WTC11 (cell line): Measurements from ENCODE around the gene METAP1. TPM values are rescaled to one million over a fixed set of nuclear protein-coding genes. Genes with fewer than 3 reads are reported as not detected.

Experiments
- ATAC-seq: fragments of 200-7000 bp; cut with Tn5 transposase; 2 replicates; pipeline ENCODE4 v1.10.0; 2021; ENCODE audit warnings: mild to moderate bottlenecking, moderate library complexity
- CTCF ChIA-PET: fragments of 300-600 bp; sonication (Branson Sonifier 250); formaldehyde crosslinking; loops from one replicate; lab custom pipeline; 2021; ENCODE audit warnings: antibody characterized with exemption; lab: Charles Lee
- POLR2A ChIA-PET: fragments of 350-600 bp; sonication (Branson Sonifier 250); formaldehyde crosslinking; loops from one replicate; lab custom pipeline; 2021; ENCODE audit warnings: antibody characterized with exemption; lab: Charles Lee
- DNase-seq: peaks from one replicate; pipeline ENCODE4 v3.0.0; 2021; ENCODE audit warnings: low spot score
- H3K27ac Mint-ChIP-seq: 2 replicates; pipeline ENCODE4 v1.8.0; 2021; ENCODE audit warnings: mixed read lengths
- H3K27me3 Mint-ChIP-seq: 2 replicates; pipeline ENCODE4 v1.8.0; 2021; ENCODE audit warnings: low read depth, mild to moderate bottlenecking, moderate library complexity, mixed read lengths
- H3K36me3 Mint-ChIP-seq: 2 replicates; pipeline ENCODE4 v1.8.0; 2021; ENCODE audit warnings: mixed read lengths
- H3K4me1 Mint-ChIP-seq: 2 replicates; pipeline ENCODE4 v1.8.0; 2022; ENCODE audit warnings: mixed read lengths
- H3K4me3 Mint-ChIP-seq: 2 replicates; pipeline ENCODE4 v1.8.0; 2021; ENCODE audit warnings: mild to moderate bottlenecking, moderate library complexity, mixed read lengths
- H3K9me3 Mint-ChIP-seq: 2 replicates; pipeline ENCODE4 v1.8.0; 2021; ENCODE audit warnings: mixed read lengths
- ATF1 ChIP-seq: sonication (generic); formaldehyde crosslinking; IDR thresholded peaks from 2 replicates; pipeline ENCODE4 v1.8.1; 2023; ENCODE audit warnings: mild to moderate bottlenecking, moderate library complexity, missing genetic modification reagents
- CBFB ChIP-seq: sonication (generic); formaldehyde crosslinking; IDR thresholded peaks from 2 replicates; pipeline ENCODE4 v1.8.1; 2022; ENCODE audit warnings: mild to moderate bottlenecking, low read depth, missing genetic modification reagents
- ELF4 ChIP-seq: sonication (generic); formaldehyde crosslinking; IDR thresholded peaks from 2 replicates; pipeline ENCODE4 v1.8.1; 2022; ENCODE audit warnings: low read depth, mild to moderate bottlenecking, moderate library complexity, missing genetic modification reagents
- EMX1 ChIP-seq: fragments of 250-450 bp; sonication (Bioruptor Pico); IDR thresholded peaks from 2 replicates; pipeline ENCODE4 v1.8.0; 2021; ENCODE audit warnings: mild to moderate bottlenecking
- ETV6 ChIP-seq: sonication (generic); formaldehyde crosslinking; IDR thresholded peaks from 2 replicates; pipeline ENCODE4 v1.8.1; 2022; ENCODE audit warnings: mild to moderate bottlenecking, missing genetic modification reagents
- FOXJ3 ChIP-seq: sonication (generic); formaldehyde crosslinking; IDR thresholded peaks from 2 replicates; pipeline ENCODE4 v1.9.0; 2021; ENCODE audit warnings: missing genetic modification reagents, mild to moderate bottlenecking, borderline replicate concordance
- FOXK1 ChIP-seq: sonication (generic); formaldehyde crosslinking; IDR thresholded peaks from 2 replicates; pipeline ENCODE4 v1.8.0; 2022; ENCODE audit warnings: mild to moderate bottlenecking, moderate library complexity, missing genetic modification reagents
- GTF2I ChIP-seq: fragments of 250-450 bp; sonication (Bioruptor Pico); conservative IDR thresholded peaks from 2 replicates; pipeline ENCODE4 v1.4.0; 2021; ENCODE audit warnings: mild to moderate bottlenecking
- JAZF1 ChIP-seq: fragments of 250-450 bp; sonication (Bioruptor Pico); IDR thresholded peaks from 2 replicates; pipeline ENCODE4 v1.9.0; 2021; ENCODE audit warnings: moderate library complexity, mild to moderate bottlenecking, inconsistent platforms
- MYBL2 ChIP-seq: sonication (generic); formaldehyde crosslinking; IDR thresholded peaks from 2 replicates; pipeline ENCODE4 v1.8.1; 2023; ENCODE audit warnings: mild to moderate bottlenecking, moderate library complexity, missing genetic modification reagents
- NFE2L1 ChIP-seq: sonication (generic); formaldehyde crosslinking; IDR thresholded peaks from 2 replicates; pipeline ENCODE4 v1.8.1; 2023; ENCODE audit warnings: missing genetic modification reagents
- NR2C2 ChIP-seq: sonication (generic); formaldehyde crosslinking; IDR thresholded peaks from 2 replicates; pipeline ENCODE4 v1.8.0; 2022; ENCODE audit warnings: mild to moderate bottlenecking, missing genetic modification reagents
- RELA ChIP-seq: sonication (generic); formaldehyde crosslinking; IDR thresholded peaks from 2 replicates; pipeline ENCODE4 v1.8.1; 2022; ENCODE audit warnings: missing genetic modification reagents, mild to moderate bottlenecking, borderline replicate concordance
- SP1 ChIP-seq: sonication (generic); formaldehyde crosslinking; conservative IDR thresholded peaks from 2 replicates; pipeline ENCODE4 v1.8.1; 2022; ENCODE audit warnings: missing genetic modification reagents
- TEAD1 ChIP-seq: sonication (generic); formaldehyde crosslinking; IDR thresholded peaks from 2 replicates; pipeline ENCODE4 v1.8.0; 2022; ENCODE audit warnings: mild to moderate bottlenecking, missing genetic modification reagents
- TP53 ChIP-seq: sonication (generic); formaldehyde crosslinking; IDR thresholded peaks from 2 replicates; pipeline ENCODE4 v1.8.1; 2023; ENCODE audit warnings: mild to moderate bottlenecking, missing genetic modification reagents
- ZBTB21 ChIP-seq: sonication (generic); formaldehyde crosslinking; IDR thresholded peaks from 2 replicates; pipeline ENCODE4 v1.8.1; 2023; ENCODE audit warnings: mild to moderate bottlenecking, missing genetic modification reagents, borderline replicate concordance
- ZNF219 ChIP-seq: sonication (generic); formaldehyde crosslinking; IDR thresholded peaks from 2 replicates; pipeline ENCODE4 v1.8.0; 2023; ENCODE audit warnings: missing genetic modification reagents, mild to moderate bottlenecking, borderline replicate concordance
- ZNF232 ChIP-seq: sonication (generic); formaldehyde crosslinking; IDR thresholded peaks from 2 replicates; pipeline ENCODE4 v1.8.0; 2022; ENCODE audit warnings: mild to moderate bottlenecking, missing genetic modification reagents
- ZNF317 ChIP-seq: sonication (generic); formaldehyde crosslinking; IDR thresholded peaks from 2 replicates; pipeline ENCODE4 v1.8.1; 2023; ENCODE audit warnings: low read depth, mild to moderate bottlenecking, moderate library complexity, missing genetic modification reagents, borderline replicate concordance
- ZNF423 ChIP-seq: fragments of 250-450 bp; sonication (Bioruptor Pico); IDR thresholded peaks from 2 replicates; pipeline ENCODE4 v2.1.2; 2022; ENCODE audit warnings: mild to moderate bottlenecking, moderate library complexity
- total RNA-seq: library from RNA; stranded (reverse); gene quantifications from 3 replicates; pipeline ENCODE4 v1.2.3, GENCODE V29; 2021
- TF ChIP-seq, protein P1 (sequence below): sonication (generic); formaldehyde crosslinking; IDR thresholded peaks from 2 replicates; pipeline ENCODE4 v1.8.1; 2022; ENCODE audit warnings: mild to moderate bottlenecking, moderate library complexity, missing genetic modification reagents
- TF ChIP-seq, protein P2 (sequence below): sonication (generic); formaldehyde crosslinking; IDR thresholded peaks from 2 replicates; pipeline ENCODE4 v1.8.1; 2023; ENCODE audit warnings: mild to moderate bottlenecking, missing genetic modification reagents
- TF ChIP-seq, protein P3 (sequence below): sonication (generic); formaldehyde crosslinking; conservative IDR thresholded peaks from 2 replicates; pipeline ENCODE4 v1.8.1; 2022; ENCODE audit warnings: mild to moderate bottlenecking, missing genetic modification reagents
- TF ChIP-seq, protein P4 (sequence below): fragments of 250-450 bp; sonication (Bioruptor Pico); IDR thresholded peaks from 2 replicates; pipeline ENCODE4 v1.9.0; 2021; ENCODE audit warnings: mild to moderate bottlenecking
- TF ChIP-seq, protein P5 (sequence below): fragments of 200-600 bp; IDR thresholded peaks from 2 replicates; pipeline ENCODE4 v1.8.0; 2022; ENCODE audit warnings: antibody characterized with exemption
- TF ChIP-seq, protein P6 (sequence below): sonication (generic); formaldehyde crosslinking; IDR thresholded peaks from 2 replicates; pipeline ENCODE4 v1.8.1; 2022; ENCODE audit warnings: low read depth, missing genetic modification reagents, borderline replicate concordance
- TF ChIP-seq, protein P7 (sequence below): sonication (generic); formaldehyde crosslinking; IDR thresholded peaks from 2 replicates; pipeline ENCODE4 v1.8.1; 2022; ENCODE audit warnings: mild to moderate bottlenecking, missing genetic modification reagents, moderate library complexity, borderline replicate concordance
- TF ChIP-seq, protein P8 (sequence below): sonication (generic); formaldehyde crosslinking; IDR thresholded peaks from 2 replicates; pipeline ENCODE4 v1.8.1; 2022; ENCODE audit warnings: low read depth, mild to moderate bottlenecking, moderate library complexity, missing genetic modification reagents, borderline replicate concordance
- TF ChIP-seq, protein P9 (sequence below): sonication (generic); formaldehyde crosslinking; IDR thresholded peaks from 2 replicates; pipeline ENCODE4 v1.8.1; 2023; ENCODE audit warnings: mild to moderate bottlenecking, missing genetic modification reagents

Gene METAP1
- total RNA-seq, 1 experiment from 2014 or later: 102 TPM

DNA sequence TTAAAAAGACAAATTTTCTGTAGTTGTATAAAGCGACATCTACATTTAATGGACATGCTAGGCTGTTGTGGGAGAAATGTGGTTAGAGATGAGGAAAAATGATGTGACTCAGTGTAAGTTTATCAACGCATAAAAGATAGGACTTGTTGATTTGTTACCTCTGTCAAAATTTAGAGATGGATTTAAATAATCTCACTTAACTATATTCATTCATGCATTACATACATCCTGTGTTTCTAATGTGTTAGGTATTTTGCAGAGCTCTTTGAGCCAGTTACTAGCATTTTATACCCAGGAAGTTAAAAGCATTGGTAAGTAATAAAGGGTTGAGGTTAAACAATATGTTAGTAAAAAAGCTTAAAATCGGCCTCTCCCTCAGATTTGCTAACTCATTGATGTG, 34.3 kb downstream of the METAP1 start:
- Mint-ChIP-seq H3K27me3 (no peaks in the 10 kb centered on the region), H3K36me3 (peaks cover 9% of the 10 kb centered on the region)
- no peak for DNase-seq

DNA sequence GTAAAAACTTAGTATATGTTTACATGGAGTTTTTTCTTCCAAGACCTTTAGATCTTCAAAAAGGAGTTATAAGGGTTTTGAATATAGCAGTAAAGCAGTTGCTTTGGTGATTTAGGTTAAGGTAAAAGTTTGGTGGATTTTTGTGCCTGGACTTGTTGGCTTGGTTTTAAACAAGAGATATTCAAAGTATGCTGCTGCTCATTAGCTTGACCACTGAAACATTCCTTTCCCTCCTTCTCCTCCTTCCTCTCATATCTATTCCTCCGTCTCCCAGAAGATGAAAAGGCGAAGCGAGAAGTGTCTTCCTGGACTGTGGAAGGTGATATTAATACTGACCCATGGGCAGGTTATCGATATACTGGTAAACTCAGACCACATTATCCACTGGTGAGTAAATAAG, 38.4 kb downstream of the METAP1 start:
- ATAC-seq (no peak), DNase-seq (no peak)
- H3K36me3 Mint-ChIP-seq: peaks cover 43% of the 10 kb centered on the region
- no peaks in the 10 kb centered on the region for H3K27me3 Mint-ChIP-seq
- ChIA-PET POLR2A (no interaction called here), CTCF (interaction anchor here (0.9 kb wide), 1 partner anchor 141 kb away, joined by 3 read pairs; no protein-coding TSS in a partner anchor)
- peaks cover 26% of the 10 kb centered on the region for H3K9me3 Mint-ChIP-seq
- peaks cover 39% of the 10 kb centered on the region for H3K4me1 Mint-ChIP-seq
- no peak overlapping the region for H3K4me3 Mint-ChIP-seq
- H3K27ac Mint-ChIP-seq: peak overlapping the region; percentile 0; the same call in 1 of the 2 replicates
- TF ChIP-seq, protein P1, sequence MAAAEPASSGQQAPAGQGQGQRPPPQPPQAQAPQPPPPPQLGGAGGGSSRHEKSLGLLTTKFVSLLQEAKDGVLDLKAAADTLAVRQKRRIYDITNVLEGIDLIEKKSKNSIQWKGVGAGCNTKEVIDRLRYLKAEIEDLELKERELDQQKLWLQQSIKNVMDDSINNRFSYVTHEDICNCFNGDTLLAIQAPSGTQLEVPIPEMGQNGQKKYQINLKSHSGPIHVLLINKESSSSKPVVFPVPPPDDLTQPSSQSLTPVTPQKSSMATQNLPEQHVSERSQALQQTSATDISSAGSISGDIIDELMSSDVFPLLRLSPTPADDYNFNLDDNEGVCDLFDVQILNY (CRISPR knock-in tag): no peak
- TF ChIP-seq EMX1 (CRISPR knock-in tag) (no peak), ATF1 (CRISPR knock-in tag) (no peak), ZNF232 (CRISPR knock-in tag) (no peak), TP53 (CRISPR knock-in tag) (no peak), SP1 (CRISPR knock-in tag) (no peak), FOXK1 (no peak), NR2C2 (CRISPR knock-in tag) (no peak), GTF2I (CRISPR knock-in tag) (no peak)
- TF ChIP-seq, protein P2, sequence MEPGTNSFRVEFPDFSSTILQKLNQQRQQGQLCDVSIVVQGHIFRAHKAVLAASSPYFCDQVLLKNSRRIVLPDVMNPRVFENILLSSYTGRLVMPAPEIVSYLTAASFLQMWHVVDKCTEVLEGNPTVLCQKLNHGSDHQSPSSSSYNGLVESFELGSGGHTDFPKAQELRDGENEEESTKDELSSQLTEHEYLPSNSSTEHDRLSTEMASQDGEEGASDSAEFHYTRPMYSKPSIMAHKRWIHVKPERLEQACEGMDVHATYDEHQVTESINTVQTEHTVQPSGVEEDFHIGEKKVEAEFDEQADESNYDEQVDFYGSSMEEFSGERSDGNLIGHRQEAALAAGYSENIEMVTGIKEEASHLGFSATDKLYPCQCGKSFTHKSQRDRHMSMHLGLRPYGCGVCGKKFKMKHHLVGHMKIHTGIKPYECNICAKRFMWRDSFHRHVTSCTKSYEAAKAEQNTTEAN: no peak
- TF ChIP-seq, protein P3, sequence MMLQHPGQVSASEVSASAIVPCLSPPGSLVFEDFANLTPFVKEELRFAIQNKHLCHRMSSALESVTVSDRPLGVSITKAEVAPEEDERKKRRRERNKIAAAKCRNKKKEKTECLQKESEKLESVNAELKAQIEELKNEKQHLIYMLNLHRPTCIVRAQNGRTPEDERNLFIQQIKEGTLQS (CRISPR knock-in tag): no peak

More for the DNA sequence above, 34.3 kb downstream of the METAP1 start:
- Mint-ChIP-seq H3K27ac (peak overlapping the region; percentile 13), H3K4me3 (no peak overlapping the region), H3K9me3 (no peaks in the 10 kb centered on the region), H3K4me1 (peaks cover 70% of the 10 kb centered on the region)
- ChIA-PET POLR2A (interaction anchor here (0.5 kb wide), 1 partner anchor 23 kb away, joined by 4 read pairs; no protein-coding TSS in a partner anchor), CTCF (interaction anchor here (0.9 kb wide), 1 partner anchor 35 kb away, joined by 5 read pairs; the partner anchor contains the start of gene METAP1)
- ATAC-seq: no peak
- TF ChIP-seq, protein P4, sequence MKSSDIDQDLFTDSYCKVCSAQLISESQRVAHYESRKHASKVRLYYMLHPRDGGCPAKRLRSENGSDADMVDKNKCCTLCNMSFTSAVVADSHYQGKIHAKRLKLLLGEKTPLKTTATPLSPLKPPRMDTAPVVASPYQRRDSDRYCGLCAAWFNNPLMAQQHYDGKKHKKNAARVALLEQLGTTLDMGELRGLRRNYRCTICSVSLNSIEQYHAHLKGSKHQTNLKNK (CRISPR knock-in tag): no peak
- TF ChIP-seq, protein P5, sequence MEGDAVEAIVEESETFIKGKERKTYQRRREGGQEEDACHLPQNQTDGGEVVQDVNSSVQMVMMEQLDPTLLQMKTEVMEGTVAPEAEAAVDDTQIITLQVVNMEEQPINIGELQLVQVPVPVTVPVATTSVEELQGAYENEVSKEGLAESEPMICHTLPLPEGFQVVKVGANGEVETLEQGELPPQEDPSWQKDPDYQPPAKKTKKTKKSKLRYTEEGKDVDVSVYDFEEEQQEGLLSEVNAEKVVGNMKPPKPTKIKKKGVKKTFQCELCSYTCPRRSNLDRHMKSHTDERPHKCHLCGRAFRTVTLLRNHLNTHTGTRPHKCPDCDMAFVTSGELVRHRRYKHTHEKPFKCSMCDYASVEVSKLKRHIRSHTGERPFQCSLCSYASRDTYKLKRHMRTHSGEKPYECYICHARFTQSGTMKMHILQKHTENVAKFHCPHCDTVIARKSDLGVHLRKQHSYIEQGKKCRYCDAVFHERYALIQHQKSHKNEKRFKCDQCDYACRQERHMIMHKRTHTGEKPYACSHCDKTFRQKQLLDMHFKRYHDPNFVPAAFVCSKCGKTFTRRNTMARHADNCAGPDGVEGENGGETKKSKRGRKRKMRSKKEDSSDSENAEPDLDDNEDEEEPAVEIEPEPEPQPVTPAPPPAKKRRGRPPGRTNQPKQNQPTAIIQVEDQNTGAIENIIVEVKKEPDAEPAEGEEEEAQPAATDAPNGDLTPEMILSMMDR: no peak
- TF ChIP-seq, protein P6, sequence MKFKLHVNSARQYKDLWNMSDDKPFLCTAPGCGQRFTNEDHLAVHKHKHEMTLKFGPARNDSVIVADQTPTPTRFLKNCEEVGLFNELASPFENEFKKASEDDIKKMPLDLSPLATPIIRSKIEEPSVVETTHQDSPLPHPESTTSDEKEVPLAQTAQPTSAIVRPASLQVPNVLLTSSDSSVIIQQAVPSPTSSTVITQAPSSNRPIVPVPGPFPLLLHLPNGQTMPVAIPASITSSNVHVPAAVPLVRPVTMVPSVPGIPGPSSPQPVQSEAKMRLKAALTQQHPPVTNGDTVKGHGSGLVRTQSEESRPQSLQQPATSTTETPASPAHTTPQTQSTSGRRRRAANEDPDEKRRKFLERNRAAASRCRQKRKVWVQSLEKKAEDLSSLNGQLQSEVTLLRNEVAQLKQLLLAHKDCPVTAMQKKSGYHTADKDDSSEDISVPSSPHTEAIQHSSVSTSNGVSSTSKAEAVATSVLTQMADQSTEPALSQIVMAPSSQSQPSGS (CRISPR knock-in tag): no peak
- no peak for TF ChIP-seq ZNF423 (CRISPR knock-in tag)
- no peak for TF ChIP-seq GTF2I (CRISPR knock-in tag)
- no peak for TF ChIP-seq RELA (CRISPR knock-in tag)
- TF ChIP-seq, protein P7, sequence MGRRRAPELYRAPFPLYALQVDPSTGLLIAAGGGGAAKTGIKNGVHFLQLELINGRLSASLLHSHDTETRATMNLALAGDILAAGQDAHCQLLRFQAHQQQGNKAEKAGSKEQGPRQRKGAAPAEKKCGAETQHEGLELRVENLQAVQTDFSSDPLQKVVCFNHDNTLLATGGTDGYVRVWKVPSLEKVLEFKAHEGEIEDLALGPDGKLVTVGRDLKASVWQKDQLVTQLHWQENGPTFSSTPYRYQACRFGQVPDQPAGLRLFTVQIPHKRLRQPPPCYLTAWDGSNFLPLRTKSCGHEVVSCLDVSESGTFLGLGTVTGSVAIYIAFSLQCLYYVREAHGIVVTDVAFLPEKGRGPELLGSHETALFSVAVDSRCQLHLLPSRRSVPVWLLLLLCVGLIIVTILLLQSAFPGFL (CRISPR knock-in tag): no peak
- TF ChIP-seq NFE2L1 (CRISPR knock-in tag): no peak
- TF ChIP-seq JAZF1 (CRISPR knock-in tag): no peak
- TF ChIP-seq CBFB (CRISPR knock-in tag): no peak
- no peak for TF ChIP-seq ZNF219 (CRISPR knock-in tag)
- no peak for TF ChIP-seq ETV6
- TF ChIP-seq TEAD1 (CRISPR knock-in tag): no peak
- TF ChIP-seq, protein P8, sequence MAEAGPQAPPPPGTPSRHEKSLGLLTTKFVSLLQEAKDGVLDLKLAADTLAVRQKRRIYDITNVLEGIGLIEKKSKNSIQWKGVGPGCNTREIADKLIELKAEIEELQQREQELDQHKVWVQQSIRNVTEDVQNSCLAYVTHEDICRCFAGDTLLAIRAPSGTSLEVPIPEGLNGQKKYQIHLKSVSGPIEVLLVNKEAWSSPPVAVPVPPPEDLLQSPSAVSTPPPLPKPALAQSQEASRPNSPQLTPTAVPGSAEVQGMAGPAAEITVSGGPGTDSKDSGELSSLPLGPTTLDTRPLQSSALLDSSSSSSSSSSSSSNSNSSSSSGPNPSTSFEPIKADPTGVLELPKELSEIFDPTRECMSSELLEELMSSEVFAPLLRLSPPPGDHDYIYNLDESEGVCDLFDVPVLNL (CRISPR knock-in tag): no peak
- no peak for TF ChIP-seq ZNF317 (CRISPR knock-in tag)
- no peak for TF ChIP-seq ELF4 (CRISPR knock-in tag)
- no peak for TF ChIP-seq ZBTB21
- TF ChIP-seq, protein P9, sequence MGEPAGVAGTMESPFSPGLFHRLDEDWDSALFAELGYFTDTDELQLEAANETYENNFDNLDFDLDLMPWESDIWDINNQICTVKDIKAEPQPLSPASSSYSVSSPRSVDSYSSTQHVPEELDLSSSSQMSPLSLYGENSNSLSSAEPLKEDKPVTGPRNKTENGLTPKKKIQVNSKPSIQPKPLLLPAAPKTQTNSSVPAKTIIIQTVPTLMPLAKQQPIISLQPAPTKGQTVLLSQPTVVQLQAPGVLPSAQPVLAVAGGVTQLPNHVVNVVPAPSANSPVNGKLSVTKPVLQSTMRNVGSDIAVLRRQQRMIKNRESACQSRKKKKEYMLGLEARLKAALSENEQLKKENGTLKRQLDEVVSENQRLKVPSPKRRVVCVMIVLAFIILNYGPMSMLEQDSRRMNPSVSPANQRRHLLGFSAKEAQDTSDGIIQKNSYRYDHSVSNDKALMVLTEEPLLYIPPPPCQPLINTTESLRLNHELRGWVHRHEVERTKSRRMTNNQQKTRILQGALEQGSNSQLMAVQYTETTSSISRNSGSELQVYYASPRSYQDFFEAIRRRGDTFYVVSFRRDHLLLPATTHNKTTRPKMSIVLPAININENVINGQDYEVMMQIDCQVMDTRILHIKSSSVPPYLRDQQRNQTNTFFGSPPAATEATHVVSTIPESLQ (CRISPR knock-in tag): no peak
- no peak for TF ChIP-seq MYBL2 (CRISPR knock-in tag)
- no peak for TF ChIP-seq FOXJ3 (CRISPR knock-in tag)
